HepG2 (cell line): ENCODE data around the gene DNAH9. TPM values are rescaled to one million over a fixed set of nuclear protein-coding genes. Genes with fewer than 3 reads are reported as not detected.

Source experiments
- ATAC-seq: fragments of 200-7000 bp; cut with Tn5 transposase; 3 replicates; pipeline ENCODE4 v1.9.1; 2020; ENCODE audit warnings: mild to moderate bottlenecking, moderate library complexity
- BruUV-seq: library from RNA; stranded (reverse); fragments of 400-500 nt; replicated peaks from 2 replicates; lab custom pipeline; 2021; lab: Mats Ljungman, UMichigan
- CTCF ChIA-PET: fragments of 300-600 bp; formaldehyde crosslinking; extraction: SDS; loops from one replicate; lab custom pipeline; 2021; ENCODE audit warnings: low total read pairs, inconsistent platforms, low intra/inter-chr PET ratio; lab: Yijun Ruan, JAX
- POLR2A ChIA-PET: fragments of 350-600 bp; sonication (Branson Sonifier 250); formaldehyde crosslinking; loops from one replicate; lab custom pipeline; 2020; ENCODE audit warnings: antibody characterized with exemption, inconsistent platforms; lab: Yijun Ruan, JAX
- DNase-seq: peaks from one replicate; pipeline ENCODE4 v3.0.0-alpha.2; 2015; ENCODE audit warnings: low spot score
- FAIRE-seq: peaks from 3 replicates; lab custom pipeline; 2011; peaks lifted over from hg19 to GRCh38; lab: Jason Lieb, UNC
- H2AFZ ChIP-seq: one replicate; pipeline ENCODE4 v1.6.1; 2011; ENCODE audit warnings: low read length, inconsistent platforms
- H3K27ac ChIP-seq: fragments of 300-600 bp; 3 replicates; pipeline ENCODE4 v1.8.0; 2011; ENCODE audit warnings: mixed run types, mild to moderate bottlenecking, mixed read lengths, low read length, inconsistent platforms; ENCODE audit not compliant: insufficient read depth; ENCODE audit errors: extremely low read length
- H3K27me3 ChIP-seq, 2 experiments: fragments of 200-600 bp in 1 of 2; 2 replicates in 1 of 2; 3 replicates in 1 of 2; pipeline versions ENCODE4 v1.6.0 to v1.8.0; 2011; ENCODE audit warnings: low read length in 2 of 2, mild to moderate bottlenecking in 2 of 2, moderate library complexity in 2 of 2, inconsistent platforms in 1 of 2; ENCODE audit not compliant: insufficient read depth in 2 of 2, control insufficient read depth in 1 of 2
- H3K36me3 ChIP-seq, 2 experiments: fragments of 200-600 bp in 1 of 2; replicated peaks in 1 of 2; 2 replicates in 1 of 2; 3 replicates in 1 of 2; pipeline versions ENCODE4 v1.5.1 to v1.8.0; 2011; ENCODE audit warnings: low read length in 2 of 2, inconsistent platforms in 1 of 2; ENCODE audit not compliant: insufficient read depth in 2 of 2, control insufficient read depth in 1 of 2
- H3K4me1 ChIP-seq: 2 replicates; pipeline ENCODE4 v1.5.1; 2012; ENCODE audit warnings: low read length, inconsistent platforms; ENCODE audit not compliant: insufficient read depth
- H3K4me2 ChIP-seq: 2 replicates; pipeline ENCODE4 v1.6.0; 2011; ENCODE audit warnings: low read depth, low read length, inconsistent platforms
- H3K4me3 ChIP-seq, 3 experiments: fragments of 200-600 bp in 1 of 3; sonication (generic), shearing (Covaris generic) in 1 of 3; replicated peaks in 1 of 3; 2 replicates each; pipeline ENCODE4 v1.5.1; 2011 to 2016; ENCODE audit warnings: low read length in 3 of 3, inconsistent platforms in 2 of 3, low read depth in 2 of 3, mild to moderate bottlenecking in 2 of 3, control low read depth in 1 of 3, mixed read lengths in 1 of 3; ENCODE audit not compliant: insufficient read depth in 1 of 3
- H3K79me2 ChIP-seq: one replicate; pipeline ENCODE4 v1.6.1; 2011; ENCODE audit warnings: low read length, inconsistent platforms; ENCODE audit not compliant: insufficient read depth
- H3K9ac ChIP-seq: 2 replicates; pipeline ENCODE4 v1.6.0; 2011; ENCODE audit warnings: mild to moderate bottlenecking, low read depth, low read length, inconsistent platforms; ENCODE audit not compliant: insufficient read depth
- H3K9me3 ChIP-seq: 2 replicates; pipeline ENCODE4 v1.5.1; 2012; ENCODE audit warnings: mild to moderate bottlenecking, low read length
- H4K20me1 ChIP-seq: 2 replicates; pipeline ENCODE4 v1.6.0; 2011; ENCODE audit warnings: inconsistent platforms, mild to moderate bottlenecking, low read length, moderate library complexity; ENCODE audit not compliant: insufficient read depth
- HNRNPUL1 ChIP-seq: fragments of 200-400 bp; formaldehyde crosslinking; IDR thresholded peaks from 2 replicates; pipeline ENCODE4 v1.6.1; 2017; ENCODE audit warnings: low read depth, mild to moderate bottlenecking, low read length, moderate library complexity
- MLXIP ChIP-seq: sonication (generic); formaldehyde crosslinking; IDR thresholded peaks from 2 replicates; pipeline ENCODE4 v1.9.0; 2021; ENCODE audit warnings: missing genetic modification reagents, borderline replicate concordance
- SP4 ChIP-seq: sonication (generic); formaldehyde crosslinking; IDR thresholded peaks from 2 replicates; pipeline ENCODE4 v1.8.1; 2023; ENCODE audit warnings: mild to moderate bottlenecking, missing genetic modification reagents
- SSRP1 ChIP-seq: IDR thresholded peaks from 2 replicates; pipeline ENCODE4 v1.6.1; 2016; ENCODE audit warnings: control low read depth
- STAG1 ChIP-seq: sonication (generic); formaldehyde crosslinking; IDR thresholded peaks from 2 replicates; pipeline ENCODE4 v1.4.0; 2020; ENCODE audit warnings: missing genetic modification reagents
- THAP11 ChIP-seq: IDR thresholded peaks from 2 replicates; pipeline ENCODE4 v1.6.1; 2016; ENCODE audit warnings: missing biosample characterization, missing genetic modification reagents
- WGBS: methylation state at CpG from one replicate; pipeline ENCODE4 v1.1.6; 2017; ENCODE audit warnings: low lambda C conversion rate; 5-methylcytosine and 5-hydroxymethylcytosine counted together
- in situ Hi-C: cut with HindIII; loops from 2 replicates; pipeline ENCODE4 v1.10.0; 2017; ENCODE audit warnings: low pct_unique_long_range_greater_than_20kb; ENCODE audit not compliant: extremely low pct_ligation_motif_present
- intact Hi-C: fragments of 100-400 bp; cut with micrococcal nuclease; formaldehyde crosslinking; loops from one replicate; pipeline ENCODE4 v1.10.0; 2022; ENCODE audit not compliant: unreplicated experiment
- polyA plus RNA-seq, 8 experiments: library from polyadenylated mRNA; depleted of rRNA in 3 of 8; stranded (reverse) in 7 of 8; unstranded in 1 of 8; fragments of >200 nt; fragmentation: Illumina TruSeq in 4 of 8; extraction: Trizol in 4 of 8; gene quantifications; 2 replicates each; pipeline versions ENCODE4 v1.2.1 to v1.2.3, GENCODE V29; 2011 to 2016; ENCODE audit warnings: low read depth in 4 of 8, missing spikeins in 1 of 8, mixed read lengths in 1 of 8; ENCODE audit not compliant: insufficient read depth in 1 of 8
- total RNA-seq, 5 experiments: library from RNA; depleted of rRNA; stranded (reverse); fragments of >200 nt; fragmentation: Illumina TruSeq; extraction: Trizol; gene quantifications; 2 replicates each; pipeline ENCODE4 v1.2.3, GENCODE V29; 2016; ENCODE audit warnings: low read depth in 1 of 5

The DNAH9 gene
- total and polyA plus RNA-seq, 2 of the 13 experiments (the other 11 are each of a cell fraction or from before 2014, with no cell fraction given) = not detected

- DNase-seq = no peak
- Histone ChIP-seq H4K20me1 (no peaks in the 10 kb centered on the region), H3K4me3 (no peak overlapping the region)
- TF ChIP-seq THAP11 (CRISPR knock-in tag) (no peak), STAG1 (no peak), SP4 (CRISPR knock-in tag) (no peak), SSRP1 (CRISPR knock-in tag) (no peak), HNRNPUL1 (no peak), MLXIP (CRISPR knock-in tag) (no peak)
- TF ChIP-seq, all 625 proteins: peak for 0
- ChIA-PET CTCF (no interaction called here), POLR2A (no interaction called here)
- Histone ChIP-seq H3K36me3 (no peaks in the 10 kb centered on the region), H3K4me2 (no peak overlapping the region), H3K9me3 (no peaks in the 10 kb centered on the region), H3K79me2 (no peaks in the 10 kb centered on the region), H2AFZ (no peak overlapping the region), H3K27ac (no peak overlapping the region), H3K9ac (no peak overlapping the region), H3K27me3 (peaks cover 2 to 9% of the 10 kb centered on the region in 2 experiments; a peak in 2 of 5 replicates), H3K4me1 (no peaks in the 10 kb centered on the region)
- intact Hi-C loops = no loop called here
- no peak for FAIRE-seq
- in situ Hi-C loops = no loop called here
- no TSS peak for BruUV-seq
- no peak for ATAC-seq
- WGBS = 19% methylated on average over 10 of the region's 10 CpGs
Observed at GRCh38 chr17:11832401-11833137, 234.3 kb downstream of the DNAH9 start.
